Endometrial microvascular endothelial cells (primary cell): Measurements from ENCODE around the gene NOL3. TPM values are rescaled to one million over a fixed set of nuclear protein-coding genes. Genes with fewer than 3 reads are reported as not detected.

Experiments
- in situ Hi-C: cut with HindIII; loops from 2 replicates; pipeline ENCODE4 v1.10.0; 2017; ENCODE audit warnings: low sequenced_read_pairs, low pct_unique_long_range_greater_than_20kb; ENCODE audit errors: inconsistent ontology term
- total RNA-seq: library from RNA; depleted of rRNA; stranded (reverse); fragments of >200 nt; gene quantifications from one replicate; pipeline ENCODE4 v1.2.3, GENCODE V29; 2015; ENCODE audit errors: inconsistent ontology term

NOL3 gene
- total RNA-seq, 1 donor from 2014 or later: 37.5 TPM

GRCh38 chr16:67184453-67184994, 14.2 kb downstream of the NOL3 start:
- in situ Hi-C loops: no loop called here

- in situ Hi-C loops: no loop called here
These were observed 14.8 kb downstream of the NOL3 start for GRCh38 chr16:67184995-67185650.

- in situ Hi-C loops: no loop called here
These were observed 15.4 kb downstream of the NOL3 start for GRCh38 chr16:67185651-67186134.

GRCh38 chr16:67186550-67186950, 16.2 kb downstream of the NOL3 start:
- in situ Hi-C loops: no loop called here

- in situ Hi-C loops: no loop called here
These were observed 17.0 kb downstream of the NOL3 start for GRCh38 chr16:67187175-67187890.

GRCh38 chr16:67188323-67188722, 18.0 kb downstream of the NOL3 start:
- in situ Hi-C loops: no loop called here

- in situ Hi-C loops: no loop called here
These were observed 18.5 kb downstream of the NOL3 start for GRCh38 chr16:67188798-67189197.

- in situ Hi-C loops: no loop called here
These were observed 19.7 kb downstream of the NOL3 start, which contains the start of gene EXOC3L1 for GRCh38 chr16:67190041-67190440. Gene EXOC3L1, minus strand, starts transcription at chr16:67190136. Its CDS starts 460 bp downstream, at chr16:67189676.

- in situ Hi-C loops: no loop called here
These were observed 20.4 kb downstream of the NOL3 start for GRCh38 chr16:67190448-67191399.

GRCh38 chr16:67191411-67191994, 21.2 kb downstream of the NOL3 start:
- in situ Hi-C loops: no loop called here

- in situ Hi-C loops: no loop called here
These were observed 21.8 kb downstream of the NOL3 start, which contains the start of gene E2F4 for GRCh38 chr16:67191995-67192681. Gene E2F4, plus strand, starts transcription at chr16:67192155. Its CDS starts 73 bp downstream, at chr16:67192228.

GRCh38 chr16:67192781-67193361, 22.5 kb downstream of the NOL3 start:
- in situ Hi-C loops: no loop called here

- in situ Hi-C loops: no loop called here
These were observed 23.2 kb downstream of the NOL3 start for GRCh38 chr16:67193536-67193935.

GRCh38 chr16:67194260-67194659, 23.9 kb downstream of the NOL3 start:
- in situ Hi-C loops: no loop called here

- in situ Hi-C loops: no loop called here
These were observed 25.3 kb downstream of the NOL3 start for GRCh38 chr16:67195676-67196075.

GRCh38 chr16:67196881-67197280, 26.5 kb downstream of the NOL3 start:
- in situ Hi-C loops: no loop called here

GRCh38 chr16:67197704-67198103, 27.4 kb downstream of the NOL3 start:
- in situ Hi-C loops: no loop called here
